ENCODE results near the gene HECTD1. TPM values are rescaled to one million over a fixed set of nuclear protein-coding genes. Genes with fewer than 3 reads are reported as not detected.
A peak's percentile ranks its signal among the peaks of the same experiment; 100 is the strongest.

The HECTD1 gene
- total and polyA plus RNA-seq, 3 experiments from 2014 or later: 33.6 to 112 (median 101) TPM

- ChIA-PET POLR2A (no interaction called here), CTCF (no interaction called here)
- H3K27ac ChIP-seq (ENCODE audit: low read depth, low read length): no peak overlapping the region
- H3K27me3 Mint-ChIP-seq: peaks cover 0 to 1% of the 10 kb centered on the region in 2 donors
- H3K36me3 ChIP-seq (ENCODE audit: insufficient read depth, low read length): no peaks in the 10 kb centered on the region
- H3K36me3 Mint-ChIP-seq: peaks cover 0 to 53% (median 14%) of the 10 kb centered on the region in 3 donors
- no peaks in the 10 kb centered on the region for H3K4me1 Mint-ChIP-seq
- H3K9me3 ChIP-seq (ENCODE audit: low read length): no peaks in the 10 kb centered on the region
- no peaks in the 10 kb centered on the region for H3K4me1 ChIP-seq (ENCODE audit: insufficient read depth, low read length)
- H3K27me3 ChIP-seq (ENCODE audit: insufficient read depth, low read length, poor library complexity, severe bottlenecking): no peaks in the 10 kb centered on the region
- no peak overlapping the region for H3K4me3 ChIP-seq (ENCODE audit: low read length)
- peak overlapping the region in 2 of 8 donors; percentile 11 to 81 for H3K27ac Mint-ChIP-seq
- no peaks in the 10 kb centered on the region for H3K9me3 Mint-ChIP-seq
- DNase-seq: no peak
- H3K4me3 Mint-ChIP-seq: no peak overlapping the region
Measured at GRCh38 chr14:31080484-31080883, 127.1 kb downstream of the HECTD1 start.

GRCh38 chr14:31080056-31080455, 127.5 kb downstream of the HECTD1 start:
- Mint-ChIP-seq H3K27ac (peak overlapping the region in 2 of 8 donors; percentile 54 to 81), H3K9me3 (peaks cover 0 to 3% (median 0%) of the 10 kb centered on the region in 5 donors), H3K4me1 (no peaks in the 10 kb centered on the region), H3K36me3 (peaks cover 4 to 54% (median 18%) of the 10 kb centered on the region in 3 donors), H3K27me3 (peaks cover 0 to 1% of the 10 kb centered on the region in 2 donors), H3K4me3 (no peak overlapping the region)
- no peak overlapping the region for H3K4me3 ChIP-seq (ENCODE audit: low read length)
- H3K9me3 ChIP-seq (ENCODE audit: low read length): no peaks in the 10 kb centered on the region
- H3K36me3 ChIP-seq (ENCODE audit: insufficient read depth, low read length): no peaks in the 10 kb centered on the region
- CTCF ChIA-PET: no interaction called here
- no peak overlapping the region for H3K27ac ChIP-seq (ENCODE audit: low read depth, low read length)
- H3K27me3 ChIP-seq (ENCODE audit: insufficient read depth, low read length, poor library complexity, severe bottlenecking): no peaks in the 10 kb centered on the region
- POLR2A ChIA-PET: no interaction called here
- no peaks in the 10 kb centered on the region for H3K4me1 ChIP-seq (ENCODE audit: insufficient read depth, low read length)
- DNase-seq: no peak

- Mint-ChIP-seq H3K9me3 (peaks cover 0 to 5% (median 0%) of the 10 kb centered on the region in 5 donors), H3K27me3 (peaks cover 0 to 1% of the 10 kb centered on the region in 2 donors), H3K27ac (peak overlapping the region in 1 of 8 donors; percentile 29), H3K4me3 (no peak overlapping the region), H3K36me3 (peaks cover 7 to 47% (median 15%) of the 10 kb centered on the region in 3 donors), H3K4me1 (no peaks in the 10 kb centered on the region)
- Histone ChIP-seq H3K9me3 (ENCODE audit: low read length) (no peaks in the 10 kb centered on the region), H3K27me3 (ENCODE audit: insufficient read depth, low read length, poor library complexity, severe bottlenecking) (no peaks in the 10 kb centered on the region), H3K36me3 (ENCODE audit: insufficient read depth, low read length) (no peaks in the 10 kb centered on the region), H3K27ac (ENCODE audit: low read depth, low read length) (no peak overlapping the region), H3K4me1 (ENCODE audit: insufficient read depth, low read length) (no peaks in the 10 kb centered on the region), H3K4me3 (ENCODE audit: low read length) (no peak overlapping the region)
- CTCF ChIA-PET: interaction anchor here (1.3 to 3.2 kb wide), 2 partner anchors 96 to 98 kb away, joined by 3 to 9 read pairs; no protein-coding TSS in a partner anchor
- POLR2A ChIA-PET: no interaction called here
- DNase-seq: no peak
Measured at GRCh38 chr14:31078766-31079165, 128.8 kb downstream of the HECTD1 start.

GRCh38 chr14:31075144-31075543, 132.4 kb downstream of the HECTD1 start:
- Mint-ChIP-seq H3K4me3 (no peak overlapping the region), H3K9me3 (peaks cover 0 to 5% (median 0%) of the 10 kb centered on the region in 5 donors), H3K27ac (no peak overlapping the region), H3K4me1 (no peaks in the 10 kb centered on the region), H3K27me3 (peaks cover 0 to 1% of the 10 kb centered on the region in 2 donors), H3K36me3 (peaks cover 11 to 49% (median 20%) of the 10 kb centered on the region in 3 donors)
- no peak for DNase-seq
- Histone ChIP-seq H3K4me3 (ENCODE audit: low read length) (no peak overlapping the region), H3K36me3 (ENCODE audit: insufficient read depth, low read length) (no peaks in the 10 kb centered on the region), H3K27ac (ENCODE audit: low read depth, low read length) (no peak overlapping the region), H3K4me1 (ENCODE audit: insufficient read depth, low read length) (no peaks in the 10 kb centered on the region), H3K27me3 (ENCODE audit: insufficient read depth, low read length, poor library complexity, severe bottlenecking) (no peaks in the 10 kb centered on the region), H3K9me3 (ENCODE audit: low read length) (no peaks in the 10 kb centered on the region)
- POLR2A ChIA-PET: no interaction called here
- CTCF ChIA-PET: interaction anchor here (1.2 to 1.9 kb wide), 2 partner anchors 11 to 15 kb away, joined by 3 to 5 read pairs; no protein-coding TSS in a partner anchor

GRCh38 chr14:31071151-31071550, 136.4 kb downstream of the HECTD1 start:
- CTCF ChIA-PET: no interaction called here
- Mint-ChIP-seq H3K9me3 (peaks cover 0 to 5% (median 0%) of the 10 kb centered on the region in 5 donors), H3K36me3 (peaks cover 11 to 52% (median 26%) of the 10 kb centered on the region in 3 donors), H3K4me1 (no peaks in the 10 kb centered on the region), H3K4me3 (no peak overlapping the region), H3K27me3 (no peaks in the 10 kb centered on the region), H3K27ac (no peak overlapping the region)
- Histone ChIP-seq H3K36me3 (ENCODE audit: insufficient read depth, low read length) (no peaks in the 10 kb centered on the region), H3K27me3 (ENCODE audit: insufficient read depth, low read length, poor library complexity, severe bottlenecking) (no peaks in the 10 kb centered on the region), H3K27ac (ENCODE audit: low read depth, low read length) (no peak overlapping the region), H3K4me3 (ENCODE audit: low read length) (no peak overlapping the region), H3K9me3 (ENCODE audit: low read length) (no peaks in the 10 kb centered on the region), H3K4me1 (ENCODE audit: insufficient read depth, low read length) (no peaks in the 10 kb centered on the region)
- POLR2A ChIA-PET: no interaction called here
- DNase-seq: no peak

- CTCF ChIA-PET: no interaction called here
- peaks cover 10 to 50% (median 20%) of the 10 kb centered on the region in 3 donors for H3K36me3 Mint-ChIP-seq
Measured at GRCh38 chr14:31070431-31070830, 137.2 kb downstream of the HECTD1 start.

DNA sequence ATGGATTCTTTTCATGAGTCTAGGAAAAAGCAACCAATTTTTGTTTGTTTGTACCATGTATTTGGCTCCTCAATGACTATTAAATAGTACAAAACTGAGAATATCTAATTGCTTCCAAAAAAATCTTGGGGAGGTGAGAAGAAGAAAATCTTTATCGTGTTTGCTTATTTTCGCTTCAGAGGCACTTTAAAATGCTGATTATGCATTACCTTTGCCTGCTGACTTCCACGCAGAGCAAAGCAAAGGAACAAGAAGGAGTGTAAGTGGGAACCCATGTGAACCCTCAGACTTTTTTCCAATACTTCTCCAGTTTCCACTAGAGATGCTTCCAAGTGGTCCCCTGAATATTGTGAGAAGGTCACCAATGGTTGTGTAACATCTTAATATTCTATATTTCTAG, 138.2 kb downstream of the HECTD1 start:
- DNase-seq: no peak
- Mint-ChIP-seq H3K27me3 (no peaks in the 10 kb centered on the region), H3K36me3 (peaks cover 4 to 42% (median 17%) of the 10 kb centered on the region in 3 donors), H3K4me3 (no peak overlapping the region), H3K27ac (no peak overlapping the region), H3K9me3 (no peaks in the 10 kb centered on the region), H3K4me1 (no peaks in the 10 kb centered on the region)
- no peak overlapping the region for H3K27ac ChIP-seq (ENCODE audit: low read depth, low read length)
- H3K4me1 ChIP-seq (ENCODE audit: insufficient read depth, low read length): no peaks in the 10 kb centered on the region
- H3K4me3 ChIP-seq (ENCODE audit: low read length): no peak overlapping the region
- H3K9me3 ChIP-seq (ENCODE audit: low read length): no peaks in the 10 kb centered on the region
- POLR2A ChIA-PET: no interaction called here
- H3K36me3 ChIP-seq (ENCODE audit: insufficient read depth, low read length): no peaks in the 10 kb centered on the region
- CTCF ChIA-PET: interaction anchor here (1.0 kb wide), 1 partner anchor 38 kb away, joined by 4 read pairs; no protein-coding TSS in a partner anchor
- no peaks in the 10 kb centered on the region for H3K27me3 ChIP-seq (ENCODE audit: insufficient read depth, low read length, poor library complexity, severe bottlenecking)

More at GRCh38 chr14:31070431-31070830, 137.2 kb downstream of the HECTD1 start:
- POLR2A ChIA-PET: interaction anchor here (0.5 kb wide), 1 partner anchor 189 kb away, joined by 4 read pairs; no protein-coding TSS in a partner anchor
- H3K27me3 ChIP-seq (ENCODE audit: insufficient read depth, low read length, poor library complexity, severe bottlenecking): no peaks in the 10 kb centered on the region
- H3K27ac ChIP-seq (ENCODE audit: low read depth, low read length): no peak overlapping the region
- no peak for DNase-seq
- no peak overlapping the region for H3K27ac Mint-ChIP-seq
- H3K4me3 ChIP-seq (ENCODE audit: low read length): no peak overlapping the region
- no peak overlapping the region for H3K4me3 Mint-ChIP-seq
- no peaks in the 10 kb centered on the region for H3K36me3 ChIP-seq (ENCODE audit: insufficient read depth, low read length)
- no peaks in the 10 kb centered on the region for H3K27me3 Mint-ChIP-seq
- H3K9me3 ChIP-seq (ENCODE audit: low read length): no peaks in the 10 kb centered on the region
- H3K4me1 ChIP-seq (ENCODE audit: insufficient read depth, low read length): no peaks in the 10 kb centered on the region
- no peaks in the 10 kb centered on the region for H3K4me1 Mint-ChIP-seq
- H3K9me3 Mint-ChIP-seq: peaks cover 0 to 5% (median 0%) of the 10 kb centered on the region in 5 donors

DNA sequence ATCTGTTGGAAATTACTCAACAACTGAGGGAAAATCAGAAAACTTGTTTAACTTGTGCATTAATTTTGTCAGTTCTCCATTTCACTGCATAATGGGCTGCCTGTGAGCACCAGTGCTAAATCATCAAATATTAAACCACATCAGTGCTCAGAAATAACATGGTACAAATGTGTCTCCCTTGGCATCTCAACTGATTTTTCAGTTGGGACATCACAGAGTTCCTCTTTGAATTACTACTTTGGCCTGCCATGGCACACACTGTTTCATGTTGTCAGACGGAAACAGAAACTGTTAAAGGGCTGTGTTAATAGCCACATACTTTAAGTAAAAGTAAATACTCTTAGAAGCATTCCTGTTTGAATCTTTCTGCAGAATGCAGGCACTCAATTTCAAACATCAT, 139.4 kb downstream of the HECTD1 start:
- no peak overlapping the region for H3K4me3 ChIP-seq (ENCODE audit: low read length)
- no peaks in the 10 kb centered on the region for H3K9me3 Mint-ChIP-seq
- H3K27me3 Mint-ChIP-seq: no peaks in the 10 kb centered on the region
- H3K27ac Mint-ChIP-seq: no peak overlapping the region
- H3K9me3 ChIP-seq (ENCODE audit: low read length): no peaks in the 10 kb centered on the region
- H3K4me1 Mint-ChIP-seq: no peaks in the 10 kb centered on the region
- H3K4me1 ChIP-seq (ENCODE audit: insufficient read depth, low read length): no peaks in the 10 kb centered on the region
- ChIA-PET CTCF (interaction anchor here (0.9 to 1.0 kb wide), 2 partner anchors 36 to 88 kb away, joined by 3 to 4 read pairs; no protein-coding TSS in a partner anchor), POLR2A (no interaction called here)
- no peak overlapping the region for H3K4me3 Mint-ChIP-seq
- H3K27me3 ChIP-seq (ENCODE audit: insufficient read depth, low read length, poor library complexity, severe bottlenecking): no peaks in the 10 kb centered on the region
- DNase-seq: no peak
- H3K36me3 ChIP-seq (ENCODE audit: insufficient read depth, low read length): no peaks in the 10 kb centered on the region
- peaks cover 4 to 42% (median 17%) of the 10 kb centered on the region in 3 donors for H3K36me3 Mint-ChIP-seq
- no peak overlapping the region for H3K27ac ChIP-seq (ENCODE audit: low read depth, low read length)
